ENCODE measurements around the gene GRIN1. TPM values are rescaled to one million over a fixed set of nuclear protein-coding genes. Genes with fewer than 3 reads are reported as not detected.

Gene GRIN1
- total and polyA plus RNA-seq, 2 of the 8 experiments (the other 6 are each of a cell fraction or from before 2014, with no cell fraction given) = 0.48 to 2.1 TPM

GRCh38 chr9:137205126-137206069 lies 66.4 kb downstream of the GRIN1 start, which contains the start of the genes NDOR1 and TMEM203 (continued):
- TF ChIP-seq, protein P1, sequence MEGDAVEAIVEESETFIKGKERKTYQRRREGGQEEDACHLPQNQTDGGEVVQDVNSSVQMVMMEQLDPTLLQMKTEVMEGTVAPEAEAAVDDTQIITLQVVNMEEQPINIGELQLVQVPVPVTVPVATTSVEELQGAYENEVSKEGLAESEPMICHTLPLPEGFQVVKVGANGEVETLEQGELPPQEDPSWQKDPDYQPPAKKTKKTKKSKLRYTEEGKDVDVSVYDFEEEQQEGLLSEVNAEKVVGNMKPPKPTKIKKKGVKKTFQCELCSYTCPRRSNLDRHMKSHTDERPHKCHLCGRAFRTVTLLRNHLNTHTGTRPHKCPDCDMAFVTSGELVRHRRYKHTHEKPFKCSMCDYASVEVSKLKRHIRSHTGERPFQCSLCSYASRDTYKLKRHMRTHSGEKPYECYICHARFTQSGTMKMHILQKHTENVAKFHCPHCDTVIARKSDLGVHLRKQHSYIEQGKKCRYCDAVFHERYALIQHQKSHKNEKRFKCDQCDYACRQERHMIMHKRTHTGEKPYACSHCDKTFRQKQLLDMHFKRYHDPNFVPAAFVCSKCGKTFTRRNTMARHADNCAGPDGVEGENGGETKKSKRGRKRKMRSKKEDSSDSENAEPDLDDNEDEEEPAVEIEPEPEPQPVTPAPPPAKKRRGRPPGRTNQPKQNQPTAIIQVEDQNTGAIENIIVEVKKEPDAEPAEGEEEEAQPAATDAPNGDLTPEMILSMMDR (IDR thresholded peaks at IDR 0.05; ENCODE audit: control extremely low read depth in 1 of 3, insufficient read depth in 1 of 3, low read depth in 1 of 3, low read length in 3 of 3) = no peak
- TF ChIP-seq BACH1 (IDR thresholded peaks at IDR 0.05; ENCODE audit: low read length) (no peak), ASH2L (IDR thresholded peaks at IDR 0.05; ENCODE audit: low read length) (peak; percentile 77), CTBP2 (IDR thresholded peaks at IDR 0.05; ENCODE audit: borderline replicate concordance, insufficient read depth, insufficient read length, low read length) (no peak), PHF8 (conservative IDR thresholded peaks at IDR 0.05; ENCODE audit: low read depth, low read length) (peak; percentile 93), POLR2A (IDR thresholded peaks at IDR 0.05; ENCODE audit: control extremely low read depth in 1 of 2, low read depth in 2 of 2, low read length in 2 of 2) (peak in 1 of 2 experiments; percentile 94; a peak in 2 of 3 replicates), SAP30 (IDR thresholded peaks at IDR 0.05; ENCODE audit: insufficient read depth, insufficient replicate concordance, low read length) (no peak), TAF7 (optimal IDR thresholded peaks at IDR 0.05; ENCODE audit: borderline replicate concordance, low read depth, low read length) (peak; percentile 80), SIN3A (conservative IDR thresholded peaks at IDR 0.05 in 1 of 2, IDR thresholded peaks at IDR 0.05 in 1 of 2; ENCODE audit: low read depth in 1 of 2, low read length in 2 of 2) (peak; percentile 92 to 93; a peak in 3 of 4 replicates), CHD2 (IDR thresholded peaks at IDR 0.05; ENCODE audit: low read length) (peak; percentile 49; the same call in 1 of the 2 replicates), KDM5A (IDR thresholded peaks at IDR 0.05; ENCODE audit: low read length) (peak; percentile 97), SP1 (IDR thresholded peaks at IDR 0.05; ENCODE audit: low read depth, low read length) (no peak), RBBP5 (IDR thresholded peaks at IDR 0.05; ENCODE audit: borderline replicate concordance, low read depth, low read length) (peak; percentile 80; the same call in 1 of the 2 replicates), KDM1A (IDR thresholded peaks at IDR 0.05; ENCODE audit: borderline replicate concordance, low read length) (no peak), RXRA (IDR thresholded peaks at IDR 0.05; ENCODE audit: insufficient read depth, low read depth, low read length) (no peak), EGR1 (IDR thresholded peaks at IDR 0.05; ENCODE audit: borderline replicate concordance, low read depth, low read length) (no peak), POU5F1 (IDR thresholded peaks at IDR 0.05; ENCODE audit: low read depth, low read length) (no peak)
- TF ChIP-seq, protein P2, sequence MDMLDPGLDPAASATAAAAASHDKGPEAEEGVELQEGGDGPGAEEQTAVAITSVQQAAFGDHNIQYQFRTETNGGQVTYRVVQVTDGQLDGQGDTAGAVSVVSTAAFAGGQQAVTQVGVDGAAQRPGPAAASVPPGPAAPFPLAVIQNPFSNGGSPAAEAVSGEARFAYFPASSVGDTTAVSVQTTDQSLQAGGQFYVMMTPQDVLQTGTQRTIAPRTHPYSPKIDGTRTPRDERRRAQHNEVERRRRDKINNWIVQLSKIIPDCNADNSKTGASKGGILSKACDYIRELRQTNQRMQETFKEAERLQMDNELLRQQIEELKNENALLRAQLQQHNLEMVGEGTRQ (IDR thresholded peaks at IDR 0.05; ENCODE audit: low read length) = no peak
- TF ChIP-seq, protein P3, sequence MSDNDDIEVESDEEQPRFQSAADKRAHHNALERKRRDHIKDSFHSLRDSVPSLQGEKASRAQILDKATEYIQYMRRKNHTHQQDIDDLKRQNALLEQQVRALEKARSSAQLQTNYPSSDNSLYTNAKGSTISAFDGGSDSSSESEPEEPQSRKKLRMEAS (IDR thresholded peaks at IDR 0.05) = peak; percentile 73

Measured in H1 (cell line).